K562 (cell line): ENCODE measurements around the gene TUB. TPM values are rescaled to one million over a fixed set of nuclear protein-coding genes. Genes with fewer than 3 reads are reported as not detected.

ENCODE experiments used
- ATAC-seq: fragments of 200-7000 bp; cut with Tn5 transposase; 3 replicates; pipeline ENCODE4 v1.9.1; 2020; ENCODE audit warnings: moderate library complexity
- BruUV-seq: library from RNA; stranded (reverse); fragments of 400-500 nt; replicated peaks from 2 replicates; lab custom pipeline; 2021; lab: Mats Ljungman, UMichigan
- CTCF ChIA-PET: fragments of 300-600 bp; formaldehyde crosslinking; extraction: SDS; loops from one replicate; lab custom pipeline; 2021; ENCODE audit warnings: low intra/inter-chr PET ratio; lab: Yijun Ruan, JAX
- POLR2A ChIA-PET: fragments of 300-600, 350-650 bp; sonication (Branson Sonifier 250); formaldehyde crosslinking; extraction: SDS; loops from one replicate; lab custom pipeline; 2021; ENCODE audit warnings: antibody characterized with exemption, inconsistent platforms; lab: Yijun Ruan, JAX
- DNase-seq, 4 experiments: peaks; one replicate each; pipeline versions ENCODE4 v3.0.0 to v3.0.0-alpha.2; 2011 to 2018; ENCODE audit warnings: low spot score in 3 of 4, mixed read lengths in 3 of 4; ENCODE audit errors: extremely low read depth in 1 of 4
- FAIRE-seq: peaks from 2 replicates; lab custom pipeline; 2011; peaks lifted over from hg19 to GRCh38; lab: Jason Lieb, UNC
- H2AFZ ChIP-seq: 2 replicates; pipeline ENCODE4 v1.6.0; 2011; ENCODE audit warnings: low read depth, low read length, control low read depth, inconsistent platforms
- H3K27ac ChIP-seq: fragments of 200-600 bp; 3 replicates; pipeline ENCODE4 v1.8.0; 2011; ENCODE audit warnings: low read depth, mild to moderate bottlenecking, control low read depth, inconsistent platforms, low read length, moderate library complexity, mixed read lengths; ENCODE audit errors: extremely low read depth
- H3K27me3 ChIP-seq, 2 experiments: fragments of 300-600 bp in 1 of 2; 2 replicates in 1 of 2; 3 replicates in 1 of 2; pipeline versions ENCODE4 v1.6.0 to v1.8.0; 2011; ENCODE audit warnings: inconsistent platforms in 2 of 2, low read length in 2 of 2, mild to moderate bottlenecking in 1 of 2, mixed read lengths in 1 of 2, moderate library complexity in 1 of 2; ENCODE audit not compliant: control insufficient read depth in 2 of 2, insufficient read depth in 2 of 2
- H3K36me3 ChIP-seq: fragments of 300-600 bp; 3 replicates; pipeline ENCODE4 v1.8.0; 2011; ENCODE audit warnings: mild to moderate bottlenecking, low read length, inconsistent platforms; ENCODE audit not compliant: control insufficient read depth, insufficient read depth
- H3K4me1 ChIP-seq, 2 experiments: fragments of 200-600 bp in 1 of 2; replicated peaks in 1 of 2; 2 replicates in 1 of 2; 3 replicates in 1 of 2; pipeline versions ENCODE4 v1.5.1 to v1.8.0; 2011; ENCODE audit warnings: inconsistent platforms in 2 of 2, low read length in 2 of 2, mild to moderate bottlenecking in 1 of 2, mixed read lengths in 1 of 2, moderate library complexity in 1 of 2; ENCODE audit not compliant: control insufficient read depth in 2 of 2, insufficient read depth in 2 of 2
- H3K4me2 ChIP-seq: 2 replicates; pipeline ENCODE4 v1.6.1; 2011; ENCODE audit warnings: low read length, control low read depth, inconsistent platforms, mixed read lengths; ENCODE audit not compliant: insufficient read depth
- H3K4me3 ChIP-seq: fragments of 200-600 bp; sonication (generic), shearing (Covaris generic); 2 replicates; pipeline ENCODE4 v1.5.1; 2016; ENCODE audit warnings: control low read depth, inconsistent platforms
- H3K79me2 ChIP-seq: fragments of 200-600 bp; 3 replicates; pipeline ENCODE4 v1.8.0; 2011; ENCODE audit warnings: low read length, inconsistent platforms; ENCODE audit not compliant: control insufficient read depth, insufficient read depth
- H3K9ac ChIP-seq, 2 experiments: 2 replicates each; pipeline versions ENCODE4 v1.6.0 to v1.6.1; 2011; ENCODE audit warnings: low read depth in 2 of 2, low read length in 2 of 2, control low read depth in 1 of 2, inconsistent platforms in 1 of 2, mild to moderate bottlenecking in 1 of 2, mixed read lengths in 1 of 2; ENCODE audit not compliant: insufficient read depth in 1 of 2
- H3K9me1 ChIP-seq: one replicate; pipeline ENCODE4 v1.6.0; 2011; ENCODE audit warnings: inconsistent platforms, mild to moderate bottlenecking, low read length, moderate library complexity; ENCODE audit not compliant: control insufficient read depth, insufficient read depth
- H3K9me3 ChIP-seq: replicated peaks from 2 replicates; pipeline ENCODE4 v1.5.1; 2011; ENCODE audit warnings: low read depth, low read length, inconsistent platforms; ENCODE audit not compliant: control insufficient read depth, insufficient read depth
- H4K20me1 ChIP-seq: replicated peaks from 2 replicates; pipeline ENCODE4 v1.6.1; 2011; ENCODE audit warnings: low read length, inconsistent platforms, mixed read lengths; ENCODE audit not compliant: control insufficient read depth, insufficient read depth
- DLX4 ChIP-seq: fragments of 250-450 bp; sonication (Bioruptor Pico); IDR thresholded peaks from 2 replicates; pipeline ENCODE4 v1.6.1; 2021; ENCODE audit warnings: mild to moderate bottlenecking
- ELF4 ChIP-seq: fragments of 450-650 bp; formaldehyde crosslinking; IDR thresholded peaks from 2 replicates; pipeline ENCODE4 v1.4.0; 2022; ENCODE audit warnings: missing genetic modification characterization
- IRF2 ChIP-seq: sonication (generic); formaldehyde crosslinking; IDR thresholded peaks from 2 replicates; pipeline ENCODE4 v1.8.1; 2022; ENCODE audit warnings: mild to moderate bottlenecking, missing genetic modification reagents
- MAFG ChIP-seq: fragments of 450-650 bp; conservative IDR thresholded peaks from 2 replicates; pipeline ENCODE4 v1.6.1; 2016; ENCODE audit warnings: missing genetic modification characterization, missing compliant biosample characterization
- PHB ChIP-seq: fragments of 250-450 bp; sonication (Bioruptor Pico); IDR thresholded peaks from 2 replicates; pipeline ENCODE4 v1.5.0; 2021
- POLR2A ChIP-seq: fragments of 450-650 bp; conservative IDR thresholded peaks from 2 replicates; pipeline ENCODE4 v1.6.1; 2016
- TCF7 ChIP-seq: sonication (generic); IDR thresholded peaks from 2 replicates; pipeline ENCODE4 v1.6.1; 2016; ENCODE audit warnings: antibody characterized with exemption, borderline replicate concordance
- ZNF217 ChIP-seq: sonication (generic); formaldehyde crosslinking; IDR thresholded peaks from 2 replicates; pipeline ENCODE4 v1.8.0; 2022; ENCODE audit warnings: mild to moderate bottlenecking, missing genetic modification reagents
- in situ Hi-C: fragments of 300-500 bp; cut with MboI; formaldehyde crosslinking; loops from 4 replicates; pipeline ENCODE4 v1.15.0; 2018; ENCODE audit warnings: inconsistent platforms, mixed read lengths
- intact Hi-C: fragments of 100-400 bp; cut with micrococcal nuclease; formaldehyde crosslinking; loops from 2 replicates; pipeline ENCODE4 v1.14.2; 2022
- polyA plus RNA-seq, 8 experiments: library from polyadenylated mRNA; depleted of rRNA in 4 of 8; stranded (reverse) in 5 of 8; unstranded in 3 of 8; fragments of >200 nt; fragmentation: Nextera tagmentation in 2 of 8; fragmentation: Illumina TruSeq in 1 of 8; extraction: Ambion mirVana in 2 of 8; extraction: Trizol in 1 of 8; gene quantifications; 2 replicates each; pipeline versions ENCODE4 v1.2.1 to v1.2.3, GENCODE V29; 2011 to 2014; ENCODE audit warnings: inconsistent platforms in 1 of 8, missing spikeins in 1 of 8
- total RNA-seq, 7 experiments: library from RNA; depleted of rRNA in 6 of 7; stranded (reverse); fragments of >200 nt in 6 of 7; fragmentation: Illumina TruSeq in 2 of 7; extraction: Trizol in 2 of 7; gene quantifications; 2 replicates each; pipeline versions ENCODE4 v1.2.1 to v1.2.3, GENCODE V29; 2011 to 2021; ENCODE audit warnings: low replicate concordance in 1 of 7

TUB gene
- total and polyA plus RNA-seq, 9 of the 15 experiments (the other 6 are each of a cell fraction or from before 2014, with no cell fraction given), result not detected

- in situ Hi-C loops (no loop called here), intact Hi-C loops (no loop called here)
- POLR2A ChIA-PET, result interaction anchor here (0.6 kb wide), 1 partner anchor 8 kb away, joined by 3 read pairs; no protein-coding TSS in a partner anchor
- H3K9me1 ChIP-seq, result no peaks in the 10 kb centered on the region
- no peak overlapping the region for H3K4me2 ChIP-seq
- TF ChIP-seq PHB (CRISPR knock-in tag) (no peak), ZNF217 (CRISPR knock-in tag) (no peak), TCF7 (no peak), DLX4 (CRISPR knock-in tag) (no peak), IRF2 (CRISPR knock-in tag) (no peak), MAFG (tag) (no peak), POLR2A (no peak), ELF4 (CRISPR knock-in tag) (no peak)
- H4K20me1 ChIP-seq, result no peaks in the 10 kb centered on the region; the same call in 1 of the 2 replicates
- CTCF ChIA-PET, result no interaction called here
- FAIRE-seq, result no peak
- H3K9ac ChIP-seq, result no peak overlapping the region; a peak in 1 of 4 replicates
- DNase-seq, result no peak
- no peak overlapping the region for H2AFZ ChIP-seq
- no peak for ATAC-seq
- no peaks in the 10 kb centered on the region for H3K79me2 ChIP-seq
- H3K27ac ChIP-seq, result no peak overlapping the region
- H3K4me3 ChIP-seq, result no peak overlapping the region
- no peaks in the 10 kb centered on the region for H3K36me3 ChIP-seq
- H3K9me3 ChIP-seq, result no peaks in the 10 kb centered on the region
- BruUV-seq, result no TSS peak
- no peaks in the 10 kb centered on the region for H3K4me1 ChIP-seq
- peaks cover 0 to 32% of the 10 kb centered on the region in 2 experiments; a peak in 3 of 5 replicates for H3K27me3 ChIP-seq
Observed at GRCh38 chr11:8102296-8102915, 21.4 kb downstream of the TUB start.
